HFFc6 (cell line): ENCODE data around the gene BICD2. TPM values are rescaled to one million over a fixed set of nuclear protein-coding genes. Genes with fewer than 3 reads are reported as not detected.

Source experiments
- DNase-seq: peaks from one replicate; pipeline ENCODE4 v3.0.0-alpha.2; 2018
- H3K27ac Mint-ChIP-seq: 2 replicates; pipeline ENCODE4 v1.8.0; 2020; ENCODE audit warnings: mild to moderate bottlenecking, mixed read lengths
- H3K27me3 Mint-ChIP-seq: 2 replicates; pipeline ENCODE4 v1.8.0; 2021; ENCODE audit warnings: mild to moderate bottlenecking, moderate library complexity, mixed read lengths; ENCODE audit not compliant: insufficient read depth
- H3K36me3 Mint-ChIP-seq: 2 replicates; pipeline ENCODE4 v1.8.0; 2021; ENCODE audit warnings: low read depth, mixed read lengths
- H3K4me1 Mint-ChIP-seq: 2 replicates; pipeline ENCODE4 v1.8.0; 2020; ENCODE audit warnings: low read depth, mixed read lengths
- H3K4me3 Mint-ChIP-seq: 2 replicates; pipeline ENCODE4 v1.8.0; 2020; ENCODE audit warnings: mild to moderate bottlenecking, moderate library complexity, mixed read lengths
- H3K9me3 Mint-ChIP-seq: 2 replicates; pipeline ENCODE4 v1.8.0; 2020; ENCODE audit warnings: mild to moderate bottlenecking, mixed read lengths
- total RNA-seq, 6 experiments: library from RNA; stranded (reverse); fragmentation: NEBNext Ultra II Directional; extraction: Animal tissue kit (Norgen Biotek cat#: 25700); gene quantifications; 2 replicates in 1 of 6; 3 replicates in 5 of 6; pipeline ENCODE4 v1.2.3, GENCODE V29; 2021
- TF ChIP-seq, protein P1 (sequence below): fragments of 200-600 bp; sonication (generic); IDR thresholded peaks from 2 replicates; pipeline ENCODE4 v1.5.0; 2021; ENCODE audit warnings: antibody characterized with exemption, mild to moderate bottlenecking

BICD2 gene
- total RNA-seq, 6 experiments from 2014 or later, result 32.4 to 38.6 (median 36.1) TPM

- H3K4me1 Mint-ChIP-seq, result peaks cover 15% of the 10 kb centered on the region
- H3K9me3 Mint-ChIP-seq, result no peaks in the 10 kb centered on the region
- TF ChIP-seq, protein P1, sequence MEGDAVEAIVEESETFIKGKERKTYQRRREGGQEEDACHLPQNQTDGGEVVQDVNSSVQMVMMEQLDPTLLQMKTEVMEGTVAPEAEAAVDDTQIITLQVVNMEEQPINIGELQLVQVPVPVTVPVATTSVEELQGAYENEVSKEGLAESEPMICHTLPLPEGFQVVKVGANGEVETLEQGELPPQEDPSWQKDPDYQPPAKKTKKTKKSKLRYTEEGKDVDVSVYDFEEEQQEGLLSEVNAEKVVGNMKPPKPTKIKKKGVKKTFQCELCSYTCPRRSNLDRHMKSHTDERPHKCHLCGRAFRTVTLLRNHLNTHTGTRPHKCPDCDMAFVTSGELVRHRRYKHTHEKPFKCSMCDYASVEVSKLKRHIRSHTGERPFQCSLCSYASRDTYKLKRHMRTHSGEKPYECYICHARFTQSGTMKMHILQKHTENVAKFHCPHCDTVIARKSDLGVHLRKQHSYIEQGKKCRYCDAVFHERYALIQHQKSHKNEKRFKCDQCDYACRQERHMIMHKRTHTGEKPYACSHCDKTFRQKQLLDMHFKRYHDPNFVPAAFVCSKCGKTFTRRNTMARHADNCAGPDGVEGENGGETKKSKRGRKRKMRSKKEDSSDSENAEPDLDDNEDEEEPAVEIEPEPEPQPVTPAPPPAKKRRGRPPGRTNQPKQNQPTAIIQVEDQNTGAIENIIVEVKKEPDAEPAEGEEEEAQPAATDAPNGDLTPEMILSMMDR, result no peak
- H3K4me3 Mint-ChIP-seq, result no peak overlapping the region
- H3K27me3 Mint-ChIP-seq, result no peaks in the 10 kb centered on the region; the same call in 1 of the 2 replicates
- no peak overlapping the region for H3K27ac Mint-ChIP-seq
- no peak for DNase-seq
- peaks cover 15% of the 10 kb centered on the region for H3K36me3 Mint-ChIP-seq
Observed at GRCh38 chr9:92720209-92720765, 44.3 kb downstream of the BICD2 start.

DNA sequence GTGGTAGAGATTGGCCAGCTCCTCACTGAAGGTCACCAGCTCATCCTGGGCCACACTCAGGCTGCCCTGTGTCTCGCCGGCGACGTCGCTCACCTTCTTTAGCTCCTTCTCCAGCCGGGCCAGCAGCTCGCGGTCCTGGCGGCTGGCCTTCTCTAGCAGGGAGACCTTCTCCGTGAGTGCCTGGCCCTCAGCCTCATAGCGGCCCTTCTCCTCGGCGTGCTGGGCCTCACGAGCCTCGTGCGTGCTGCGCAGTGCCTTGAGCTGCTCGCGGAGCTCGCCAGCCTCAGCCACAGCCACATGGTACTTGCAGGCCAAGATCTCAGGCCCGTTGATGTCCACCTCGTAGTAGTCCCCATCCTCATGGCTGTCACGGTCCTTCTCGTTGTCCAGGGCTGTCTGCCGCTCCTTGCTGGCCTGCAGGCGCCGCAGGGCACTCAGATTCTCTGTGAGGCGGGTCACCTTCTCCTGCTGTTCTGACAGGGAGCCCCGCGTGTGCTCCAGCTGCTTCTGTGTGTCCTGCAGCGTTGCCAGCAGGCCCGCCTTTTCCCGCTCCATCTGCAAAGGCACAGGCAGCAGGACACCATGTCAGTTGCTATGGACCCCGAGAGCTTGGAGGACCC is 45.5 kb downstream of the BICD2 start:
- Mint-ChIP-seq H3K27ac (no peak overlapping the region), H3K4me1 (peaks cover 12% of the 10 kb centered on the region), H3K4me3 (no peak overlapping the region), H3K9me3 (no peaks in the 10 kb centered on the region), H3K27me3 (no peaks in the 10 kb centered on the region; the same call in 1 of the 2 replicates), H3K36me3 (peaks cover 15% of the 10 kb centered on the region)
- TF ChIP-seq, protein P1, result no peak
- DNase-seq, result no peak

DNA sequence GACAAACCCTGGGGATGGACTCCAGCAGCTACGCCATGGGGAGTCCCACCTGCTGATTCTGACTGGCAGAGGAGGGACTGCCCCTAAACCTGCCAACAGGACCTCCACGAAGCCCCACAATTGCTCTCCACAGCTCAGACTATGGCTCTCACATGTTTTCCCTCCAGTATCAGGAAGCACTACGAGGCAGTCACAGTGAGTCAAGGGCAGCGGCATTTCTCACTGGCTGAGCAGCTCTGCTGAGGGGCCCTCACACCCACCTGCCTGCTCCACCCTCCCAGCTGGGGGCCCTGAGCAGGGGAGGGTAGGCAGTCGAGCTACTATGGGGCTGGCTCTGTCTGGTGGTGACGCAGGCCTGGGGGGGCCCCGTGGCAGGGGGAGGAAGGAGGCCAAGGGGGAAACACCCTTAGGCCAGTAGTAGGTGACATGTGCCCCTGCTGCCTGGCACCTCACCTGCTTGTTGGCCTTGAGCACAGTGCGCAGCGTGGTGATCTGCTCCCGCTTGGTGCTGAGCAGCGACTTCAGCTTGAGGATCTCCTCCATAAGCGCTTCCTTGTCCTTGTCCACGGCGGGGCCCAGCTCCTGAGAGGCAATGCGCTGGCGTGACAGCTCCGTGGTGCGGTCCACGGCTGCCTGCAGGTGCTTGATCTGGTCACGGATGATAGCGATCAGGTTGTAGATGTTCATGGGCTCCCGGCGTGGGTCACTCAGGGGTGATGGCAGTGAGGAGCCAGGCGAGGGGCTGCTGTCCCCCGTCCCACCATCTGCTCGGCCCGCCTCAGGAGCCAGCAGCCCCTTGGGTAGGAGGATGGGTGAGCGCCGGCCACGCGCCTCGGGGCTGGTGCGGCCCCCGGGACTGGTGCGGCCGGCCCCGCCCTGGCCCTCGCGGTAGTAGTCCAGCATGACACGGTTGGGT is 46.3 kb downstream of the BICD2 start:
- no peak overlapping the region for H3K4me3 Mint-ChIP-seq
- TF ChIP-seq, protein P1, result no peak
- peaks cover 6% of the 10 kb centered on the region; the same call in 1 of the 2 replicates for H3K4me1 Mint-ChIP-seq
- no peaks in the 10 kb centered on the region; the same call in 1 of the 2 replicates for H3K27me3 Mint-ChIP-seq
- H3K9me3 Mint-ChIP-seq, result no peaks in the 10 kb centered on the region
- H3K27ac Mint-ChIP-seq, result no peak overlapping the region
- peaks cover 15% of the 10 kb centered on the region for H3K36me3 Mint-ChIP-seq
- no peak for DNase-seq

GRCh38 chr9:92717201-92718085 is 47.2 kb downstream of the BICD2 start:
- DNase-seq, result no peak
- H3K4me1 Mint-ChIP-seq, result no peaks in the 10 kb centered on the region
- no peaks in the 10 kb centered on the region; the same call in 1 of the 2 replicates for H3K27me3 Mint-ChIP-seq
- no peak overlapping the region for H3K4me3 Mint-ChIP-seq
- TF ChIP-seq, protein P1, result no peak
- H3K27ac Mint-ChIP-seq, result no peak overlapping the region
- H3K36me3 Mint-ChIP-seq, result peaks cover 19% of the 10 kb centered on the region
- no peaks in the 10 kb centered on the region for H3K9me3 Mint-ChIP-seq

GRCh38 chr9:92716557-92716956 is 48.1 kb downstream of the BICD2 start:
- H3K27me3 Mint-ChIP-seq, result no peaks in the 10 kb centered on the region; the same call in 1 of the 2 replicates
- H3K9me3 Mint-ChIP-seq, result no peaks in the 10 kb centered on the region
- no peak overlapping the region for H3K4me3 Mint-ChIP-seq
- H3K36me3 Mint-ChIP-seq, result peaks cover 15% of the 10 kb centered on the region
- no peak overlapping the region for H3K27ac Mint-ChIP-seq
- TF ChIP-seq, protein P1, result peak; percentile 98
- no peak for DNase-seq
- no peaks in the 10 kb centered on the region for H3K4me1 Mint-ChIP-seq
